Activated naive CD4-positive, alpha-beta T cell treated with anti-CD3 and anti-CD28 coated beads, Interleukin-2, amount 50 U/mL, for 24 hours (primary cell): ENCODE measurements around the gene ASB15.
"Not testable (repeated sequence)": the region's sequence is repeated elsewhere in the genome, so short reads cannot be mapped to it uniquely, and the experiment has no call there.

ENCODE experiments used
- H3K27ac Mint-ChIP-seq: one replicate; pipeline ENCODE4 v1.8.0; 2021; ENCODE audit warnings: mild to moderate bottlenecking, mixed read lengths
- H3K27me3 Mint-ChIP-seq: one replicate; pipeline ENCODE4 v1.8.0; 2021; ENCODE audit warnings: mixed read lengths
- H3K36me3 Mint-ChIP-seq: one replicate; pipeline ENCODE4 v1.8.0; 2021; ENCODE audit warnings: mixed read lengths
- H3K4me1 Mint-ChIP-seq: one replicate; pipeline ENCODE4 v1.8.0; 2021; ENCODE audit warnings: mixed read lengths
- H3K4me3 Mint-ChIP-seq: one replicate; pipeline ENCODE4 v1.8.0; 2021; ENCODE audit warnings: mild to moderate bottlenecking, mixed read lengths
- H3K9me3 Mint-ChIP-seq: one replicate; pipeline ENCODE4 v1.8.0; 2021; ENCODE audit warnings: mixed read lengths

ASB15 gene

GRCh38 chr7:123601530-123601929 lies at the start of gene ASB15:
TSS of gene ASB15 (plus strand) at chr7:123601821. CDS start at chr7:123614503, 12,682 bp downstream.
- Mint-ChIP-seq H3K9me3 (no peaks in the 10 kb centered on the region), H3K27ac (no peak within 1 kb of the TSS), H3K36me3 (no peaks in the 10 kb centered on the region), H3K4me3 (no peak within 1 kb of the TSS), H3K27me3 (peaks cover 13% of the 10 kb centered on the region), H3K4me1 (no peaks in the 10 kb centered on the region)

- not testable (repeated sequence) for H3K9me3 Mint-ChIP-seq, H3K27me3 Mint-ChIP-seq, H3K27ac Mint-ChIP-seq, H3K4me3 Mint-ChIP-seq
- peaks cover 43% of the 10 kb centered on the region for H3K4me1 Mint-ChIP-seq
- peaks cover 26% of the 10 kb centered on the region for H3K36me3 Mint-ChIP-seq
Observed at GRCh38 chr7:123552134-123552533, 49.5 kb upstream of the ASB15 start.

- H3K27ac Mint-ChIP-seq, result no peak overlapping the region
Observed at GRCh38 chr7:123552641-123553040, 49.0 kb upstream of the ASB15 start.

GRCh38 chr7:123553159-123553558 lies 48.5 kb upstream of the ASB15 start:
- Mint-ChIP-seq H3K27ac (no peak overlapping the region), H3K27me3 (no peaks in the 10 kb centered on the region), H3K4me3 (no peak overlapping the region), H3K9me3 (no peaks in the 10 kb centered on the region), H3K36me3 (peaks cover 22% of the 10 kb centered on the region), H3K4me1 (peaks cover 33% of the 10 kb centered on the region)

More at GRCh38 chr7:123552641-123553040, 49.0 kb upstream of the ASB15 start:
- Mint-ChIP-seq H3K4me3 (no peak overlapping the region), H3K36me3 (peaks cover 22% of the 10 kb centered on the region), H3K27me3 (no peaks in the 10 kb centered on the region), H3K4me1 (peaks cover 38% of the 10 kb centered on the region), H3K9me3 (no peaks in the 10 kb centered on the region)

GRCh38 chr7:123555484-123555883 lies 46.1 kb upstream of the ASB15 start:
- Mint-ChIP-seq H3K36me3 (peaks cover 17% of the 10 kb centered on the region), H3K4me1 (peaks cover 14% of the 10 kb centered on the region), H3K27ac (no peak overlapping the region), H3K9me3 (no peaks in the 10 kb centered on the region), H3K4me3 (no peak overlapping the region), H3K27me3 (no peaks in the 10 kb centered on the region)

GRCh38 chr7:123557016-123557397 lies 44.6 kb upstream of the ASB15 start:
- no peaks in the 10 kb centered on the region for H3K9me3 Mint-ChIP-seq
- peaks cover 11% of the 10 kb centered on the region for H3K4me1 Mint-ChIP-seq
- H3K36me3 Mint-ChIP-seq, result peaks cover 15% of the 10 kb centered on the region
- H3K27me3 Mint-ChIP-seq, result no peaks in the 10 kb centered on the region
- no peak overlapping the region for H3K27ac Mint-ChIP-seq
- no peak overlapping the region for H3K4me3 Mint-ChIP-seq

GRCh38 chr7:123557398-123558288 lies 44.0 kb upstream of the ASB15 start, which contains the start of gene NDUFA5:
TSS of gene NDUFA5 (minus strand) at chr7:123557818. CDS start at chr7:123557795, 23 bp downstream.
- H3K4me3 Mint-ChIP-seq, result no peak within 1 kb of the TSS

GRCh38 chr7:123558289-123558874 lies 43.2 kb upstream of the ASB15 start:
- no peaks in the 10 kb centered on the region for H3K9me3 Mint-ChIP-seq
- H3K27me3 Mint-ChIP-seq, result no peaks in the 10 kb centered on the region
- H3K4me1 Mint-ChIP-seq, result peaks cover 5% of the 10 kb centered on the region
- peak overlapping the region; percentile 71 for H3K27ac Mint-ChIP-seq
- peaks cover 5% of the 10 kb centered on the region for H3K36me3 Mint-ChIP-seq
- H3K4me3 Mint-ChIP-seq, result no peak overlapping the region

More at GRCh38 chr7:123557398-123558288, 44.0 kb upstream of the ASB15 start, which contains the start of gene NDUFA5:
- Mint-ChIP-seq H3K4me1 (peaks cover 11% of the 10 kb centered on the region), H3K27me3 (no peaks in the 10 kb centered on the region), H3K27ac (peak within 1 kb of the TSS; percentile 71), H3K36me3 (peaks cover 12% of the 10 kb centered on the region), H3K9me3 (no peaks in the 10 kb centered on the region)

- Mint-ChIP-seq H3K4me3 (no peak overlapping the region), H3K27me3 (no peaks in the 10 kb centered on the region), H3K9me3 (no peaks in the 10 kb centered on the region), H3K27ac (no peak overlapping the region), H3K36me3 (peaks cover 3% of the 10 kb centered on the region), H3K4me1 (no peaks in the 10 kb centered on the region)
Observed at GRCh38 chr7:123562121-123562520, 39.5 kb upstream of the ASB15 start.

GRCh38 chr7:123569352-123570010 lies 32.1 kb upstream of the ASB15 start:
- peak overlapping the region; percentile 2 for H3K27ac Mint-ChIP-seq
- H3K4me3 Mint-ChIP-seq, result no peak overlapping the region
- no peaks in the 10 kb centered on the region for H3K36me3 Mint-ChIP-seq

GRCh38 chr7:123570390-123571182 lies 31.0 kb upstream of the ASB15 start:
- Mint-ChIP-seq H3K9me3 (no peaks in the 10 kb centered on the region), H3K4me3 (no peak overlapping the region), H3K27me3 (peaks cover 1% of the 10 kb centered on the region), H3K27ac (no peak overlapping the region), H3K36me3 (no peaks in the 10 kb centered on the region), H3K4me1 (no peaks in the 10 kb centered on the region)

More at GRCh38 chr7:123569352-123570010, 32.1 kb upstream of the ASB15 start:
- peaks cover 1% of the 10 kb centered on the region for H3K27me3 Mint-ChIP-seq
- no peaks in the 10 kb centered on the region for H3K4me1 Mint-ChIP-seq
- no peaks in the 10 kb centered on the region for H3K9me3 Mint-ChIP-seq

GRCh38 chr7:123571187-123571586 lies 30.4 kb upstream of the ASB15 start:
- H3K36me3 Mint-ChIP-seq, result no peaks in the 10 kb centered on the region
- H3K4me3 Mint-ChIP-seq, result no peak overlapping the region
- no peaks in the 10 kb centered on the region for H3K9me3 Mint-ChIP-seq
- no peak overlapping the region for H3K27ac Mint-ChIP-seq
- no peaks in the 10 kb centered on the region for H3K4me1 Mint-ChIP-seq
- peaks cover 1% of the 10 kb centered on the region for H3K27me3 Mint-ChIP-seq

- Mint-ChIP-seq H3K4me1 (no peaks in the 10 kb centered on the region), H3K9me3 (no peaks in the 10 kb centered on the region), H3K4me3 (no peak overlapping the region), H3K27me3 (peaks cover 1% of the 10 kb centered on the region), H3K27ac (no peak overlapping the region), H3K36me3 (no peaks in the 10 kb centered on the region)
Observed at GRCh38 chr7:123571684-123572083, 29.9 kb upstream of the ASB15 start.

GRCh38 chr7:123573341-123573740 lies 28.3 kb upstream of the ASB15 start:
- Mint-ChIP-seq H3K4me3 (no peak overlapping the region), H3K27me3 (peaks cover 5% of the 10 kb centered on the region), H3K4me1 (no peaks in the 10 kb centered on the region), H3K36me3 (no peaks in the 10 kb centered on the region), H3K9me3 (no peaks in the 10 kb centered on the region), H3K27ac (no peak overlapping the region)

- Mint-ChIP-seq H3K36me3 (no peaks in the 10 kb centered on the region), H3K4me3 (no peak overlapping the region), H3K27me3 (peaks cover 7% of the 10 kb centered on the region), H3K27ac (no peak overlapping the region), H3K9me3 (no peaks in the 10 kb centered on the region), H3K4me1 (no peaks in the 10 kb centered on the region)
Observed at GRCh38 chr7:123573896-123574467, 27.6 kb upstream of the ASB15 start.
